K562 (cell line): ENCODE measurements around the gene ZNF835. TPM values are rescaled to one million over a fixed set of nuclear protein-coding genes. Genes with fewer than 3 reads are reported as not detected.

Experiments
- ATAC-seq: fragments of 200-7000 bp; cut with Tn5 transposase; 3 replicates; pipeline ENCODE4 v1.9.1; 2020; ENCODE audit warnings: moderate library complexity
- BruUV-seq: library from RNA; stranded (reverse); fragments of 400-500 nt; replicated peaks from 2 replicates; lab custom pipeline; 2021; lab: Mats Ljungman, UMichigan
- CTCF ChIA-PET: fragments of 300-600 bp; formaldehyde crosslinking; extraction: SDS; loops from one replicate; lab custom pipeline; 2021; ENCODE audit warnings: low intra/inter-chr PET ratio; lab: Yijun Ruan, JAX
- POLR2A ChIA-PET: fragments of 300-600, 350-650 bp; sonication (Branson Sonifier 250); formaldehyde crosslinking; extraction: SDS; loops from one replicate; lab custom pipeline; 2021; ENCODE audit warnings: antibody characterized with exemption, inconsistent platforms; lab: Yijun Ruan, JAX
- DNase-seq, 4 experiments: peaks; one replicate each; pipeline versions ENCODE4 v3.0.0 to v3.0.0-alpha.2; 2011 to 2018; ENCODE audit warnings: low spot score in 3 of 4, mixed read lengths in 3 of 4; ENCODE audit errors: extremely low read depth in 1 of 4
- FAIRE-seq: peaks from 2 replicates; lab custom pipeline; 2011; peaks lifted over from hg19 to GRCh38; lab: Jason Lieb, UNC
- H2AFZ ChIP-seq: 2 replicates; pipeline ENCODE4 v1.6.0; 2011; ENCODE audit warnings: low read depth, low read length, control low read depth, inconsistent platforms
- H3K27ac ChIP-seq: fragments of 200-600 bp; 3 replicates; pipeline ENCODE4 v1.8.0; 2011; ENCODE audit warnings: low read depth, mild to moderate bottlenecking, control low read depth, inconsistent platforms, low read length, moderate library complexity, mixed read lengths; ENCODE audit errors: extremely low read depth
- H3K27me3 ChIP-seq, 2 experiments: fragments of 300-600 bp in 1 of 2; 2 replicates in 1 of 2; 3 replicates in 1 of 2; pipeline versions ENCODE4 v1.6.0 to v1.8.0; 2011; ENCODE audit warnings: inconsistent platforms in 2 of 2, low read length in 2 of 2, mild to moderate bottlenecking in 1 of 2, mixed read lengths in 1 of 2, moderate library complexity in 1 of 2; ENCODE audit not compliant: control insufficient read depth in 2 of 2, insufficient read depth in 2 of 2
- H3K36me3 ChIP-seq: fragments of 300-600 bp; 3 replicates; pipeline ENCODE4 v1.8.0; 2011; ENCODE audit warnings: mild to moderate bottlenecking, low read length, inconsistent platforms; ENCODE audit not compliant: control insufficient read depth, insufficient read depth
- H3K4me1 ChIP-seq, 2 experiments: fragments of 200-600 bp in 1 of 2; replicated peaks in 1 of 2; 2 replicates in 1 of 2; 3 replicates in 1 of 2; pipeline versions ENCODE4 v1.5.1 to v1.8.0; 2011; ENCODE audit warnings: inconsistent platforms in 2 of 2, low read length in 2 of 2, mild to moderate bottlenecking in 1 of 2, mixed read lengths in 1 of 2, moderate library complexity in 1 of 2; ENCODE audit not compliant: control insufficient read depth in 2 of 2, insufficient read depth in 2 of 2
- H3K4me2 ChIP-seq: 2 replicates; pipeline ENCODE4 v1.6.1; 2011; ENCODE audit warnings: low read length, control low read depth, inconsistent platforms, mixed read lengths; ENCODE audit not compliant: insufficient read depth
- H3K4me3 ChIP-seq: fragments of 200-600 bp; sonication (generic), shearing (Covaris generic); 2 replicates; pipeline ENCODE4 v1.5.1; 2016; ENCODE audit warnings: control low read depth, inconsistent platforms
- H3K79me2 ChIP-seq: fragments of 200-600 bp; 3 replicates; pipeline ENCODE4 v1.8.0; 2011; ENCODE audit warnings: low read length, inconsistent platforms; ENCODE audit not compliant: control insufficient read depth, insufficient read depth
- H3K9ac ChIP-seq, 2 experiments: 2 replicates each; pipeline versions ENCODE4 v1.6.0 to v1.6.1; 2011; ENCODE audit warnings: low read depth in 2 of 2, low read length in 2 of 2, control low read depth in 1 of 2, inconsistent platforms in 1 of 2, mild to moderate bottlenecking in 1 of 2, mixed read lengths in 1 of 2; ENCODE audit not compliant: insufficient read depth in 1 of 2
- H3K9me1 ChIP-seq: one replicate; pipeline ENCODE4 v1.6.0; 2011; ENCODE audit warnings: inconsistent platforms, mild to moderate bottlenecking, low read length, moderate library complexity; ENCODE audit not compliant: control insufficient read depth, insufficient read depth
- H3K9me3 ChIP-seq: replicated peaks from 2 replicates; pipeline ENCODE4 v1.5.1; 2011; ENCODE audit warnings: low read depth, low read length, inconsistent platforms; ENCODE audit not compliant: control insufficient read depth, insufficient read depth
- H4K20me1 ChIP-seq: replicated peaks from 2 replicates; pipeline ENCODE4 v1.6.1; 2011; ENCODE audit warnings: low read length, inconsistent platforms, mixed read lengths; ENCODE audit not compliant: control insufficient read depth, insufficient read depth
- ARNT ChIP-seq, 2 experiments: fragments of 450-650 bp; IDR thresholded peaks; 2 replicates each; pipeline ENCODE4 v1.6.1; 2016; ENCODE audit warnings: mild to moderate bottlenecking in 1 of 2
- ATF1 ChIP-seq, 2 experiments: fragments of 450-650 bp in 1 of 2; IDR thresholded peaks; 2 replicates each; pipeline ENCODE4 v1.6.1; 2016; ENCODE audit warnings: missing compliant biosample characterization in 1 of 2, missing genetic modification characterization in 1 of 2
- CBX8 ChIP-seq: fragments of 200-600 bp; sonication (generic); IDR thresholded peaks from 2 replicates; pipeline ENCODE4 v1.6.1; 2012; ENCODE audit warnings: borderline replicate concordance, mixed run types, low read depth, mild to moderate bottlenecking, moderate library complexity, mixed read lengths, low read length, control low read depth, inconsistent platforms; ENCODE audit not compliant: poor library complexity, severe bottlenecking; ENCODE audit errors: extremely low read depth
- ZNF124 ChIP-seq: sonication (generic); formaldehyde crosslinking; IDR thresholded peaks from 2 replicates; pipeline ENCODE4 v1.8.1; 2022; ENCODE audit warnings: missing genetic modification reagents
- ZNF197 ChIP-seq: fragments of 200-800 bp; sonication (Bioruptor generic); IDR thresholded peaks from 2 replicates; pipeline ENCODE4 v1.6.1; 2016; ENCODE audit warnings: low read depth, missing genetic modification characterization, missing compliant biosample characterization
- ZZZ3 ChIP-seq: fragments of 450-650 bp; IDR thresholded peaks from 2 replicates; pipeline ENCODE4 v1.6.1; 2016; ENCODE audit warnings: antibody characterized with exemption, mild to moderate bottlenecking, moderate library complexity
- WGBS: fragments of 100-300 bp; shearing (Covaris generic); methylation state at CpG from one replicate; pipeline ENCODE4 v1.1.6; 2016; ENCODE audit warnings: low coverage, mixed read lengths; ENCODE audit not compliant: insufficient coverage; ENCODE audit errors: missing lambda C conversion rate; 5-methylcytosine and 5-hydroxymethylcytosine counted together
- in situ Hi-C: fragments of 300-500 bp; cut with MboI; formaldehyde crosslinking; loops from 4 replicates; pipeline ENCODE4 v1.15.0; 2018; ENCODE audit warnings: inconsistent platforms, mixed read lengths
- intact Hi-C: fragments of 100-400 bp; cut with micrococcal nuclease; formaldehyde crosslinking; loops from 2 replicates; pipeline ENCODE4 v1.14.2; 2022
- polyA plus RNA-seq, 8 experiments: library from polyadenylated mRNA; depleted of rRNA in 4 of 8; stranded (reverse) in 5 of 8; unstranded in 3 of 8; fragments of >200 nt; fragmentation: Nextera tagmentation in 2 of 8; fragmentation: Illumina TruSeq in 1 of 8; extraction: Ambion mirVana in 2 of 8; extraction: Trizol in 1 of 8; gene quantifications; 2 replicates each; pipeline versions ENCODE4 v1.2.1 to v1.2.3, GENCODE V29; 2011 to 2014; ENCODE audit warnings: inconsistent platforms in 1 of 8, missing spikeins in 1 of 8
- total RNA-seq, 7 experiments: library from RNA; depleted of rRNA in 6 of 7; stranded (reverse); fragments of >200 nt in 6 of 7; fragmentation: Illumina TruSeq in 2 of 7; extraction: Trizol in 2 of 7; gene quantifications; 2 replicates each; pipeline versions ENCODE4 v1.2.1 to v1.2.3, GENCODE V29; 2011 to 2021; ENCODE audit warnings: low replicate concordance in 1 of 7
- TF ChIP-seq, protein P1 (sequence below): fragments of 450-650 bp; IDR thresholded peaks from 2 replicates; pipeline ENCODE4 v1.6.1; 2016; ENCODE audit warnings: low read depth
- TF ChIP-seq, protein P2 (sequence below), 2 experiments: fragments of 150-350 bp in 1 of 2; IDR thresholded peaks; 2 replicates each; pipeline ENCODE4 v1.6.1; 2012 to 2016; ENCODE audit warnings: low read depth in 2 of 2, low read length in 2 of 2, mild to moderate bottlenecking in 1 of 2, moderate library complexity in 1 of 2

ZNF835 gene
- total and polyA plus RNA-seq, 9 of the 15 experiments (the other 6 are each of a cell fraction or from before 2014, with no cell fraction given): not detected

DNA sequence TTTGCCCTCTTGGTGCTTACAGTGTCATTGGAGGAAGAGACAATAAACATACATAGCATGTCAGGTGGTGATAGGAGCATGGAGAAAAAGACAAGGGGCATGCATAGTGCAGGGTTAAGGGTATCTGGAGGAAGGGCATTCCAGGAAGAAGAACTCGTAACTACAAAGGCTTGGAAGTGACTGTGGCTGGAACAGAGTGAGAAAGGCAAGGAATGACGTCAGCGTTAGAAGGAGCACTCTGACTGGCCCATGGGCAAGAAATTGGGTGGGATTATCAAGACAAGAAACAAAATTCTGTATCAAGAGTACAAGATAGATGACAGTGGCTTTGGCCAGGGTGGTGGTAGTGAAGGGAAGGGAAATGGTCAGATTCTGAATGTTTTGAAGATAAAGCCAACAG, 17.4 kb downstream of the ZNF835 start (continued):
- TF ChIP-seq, protein P1, sequence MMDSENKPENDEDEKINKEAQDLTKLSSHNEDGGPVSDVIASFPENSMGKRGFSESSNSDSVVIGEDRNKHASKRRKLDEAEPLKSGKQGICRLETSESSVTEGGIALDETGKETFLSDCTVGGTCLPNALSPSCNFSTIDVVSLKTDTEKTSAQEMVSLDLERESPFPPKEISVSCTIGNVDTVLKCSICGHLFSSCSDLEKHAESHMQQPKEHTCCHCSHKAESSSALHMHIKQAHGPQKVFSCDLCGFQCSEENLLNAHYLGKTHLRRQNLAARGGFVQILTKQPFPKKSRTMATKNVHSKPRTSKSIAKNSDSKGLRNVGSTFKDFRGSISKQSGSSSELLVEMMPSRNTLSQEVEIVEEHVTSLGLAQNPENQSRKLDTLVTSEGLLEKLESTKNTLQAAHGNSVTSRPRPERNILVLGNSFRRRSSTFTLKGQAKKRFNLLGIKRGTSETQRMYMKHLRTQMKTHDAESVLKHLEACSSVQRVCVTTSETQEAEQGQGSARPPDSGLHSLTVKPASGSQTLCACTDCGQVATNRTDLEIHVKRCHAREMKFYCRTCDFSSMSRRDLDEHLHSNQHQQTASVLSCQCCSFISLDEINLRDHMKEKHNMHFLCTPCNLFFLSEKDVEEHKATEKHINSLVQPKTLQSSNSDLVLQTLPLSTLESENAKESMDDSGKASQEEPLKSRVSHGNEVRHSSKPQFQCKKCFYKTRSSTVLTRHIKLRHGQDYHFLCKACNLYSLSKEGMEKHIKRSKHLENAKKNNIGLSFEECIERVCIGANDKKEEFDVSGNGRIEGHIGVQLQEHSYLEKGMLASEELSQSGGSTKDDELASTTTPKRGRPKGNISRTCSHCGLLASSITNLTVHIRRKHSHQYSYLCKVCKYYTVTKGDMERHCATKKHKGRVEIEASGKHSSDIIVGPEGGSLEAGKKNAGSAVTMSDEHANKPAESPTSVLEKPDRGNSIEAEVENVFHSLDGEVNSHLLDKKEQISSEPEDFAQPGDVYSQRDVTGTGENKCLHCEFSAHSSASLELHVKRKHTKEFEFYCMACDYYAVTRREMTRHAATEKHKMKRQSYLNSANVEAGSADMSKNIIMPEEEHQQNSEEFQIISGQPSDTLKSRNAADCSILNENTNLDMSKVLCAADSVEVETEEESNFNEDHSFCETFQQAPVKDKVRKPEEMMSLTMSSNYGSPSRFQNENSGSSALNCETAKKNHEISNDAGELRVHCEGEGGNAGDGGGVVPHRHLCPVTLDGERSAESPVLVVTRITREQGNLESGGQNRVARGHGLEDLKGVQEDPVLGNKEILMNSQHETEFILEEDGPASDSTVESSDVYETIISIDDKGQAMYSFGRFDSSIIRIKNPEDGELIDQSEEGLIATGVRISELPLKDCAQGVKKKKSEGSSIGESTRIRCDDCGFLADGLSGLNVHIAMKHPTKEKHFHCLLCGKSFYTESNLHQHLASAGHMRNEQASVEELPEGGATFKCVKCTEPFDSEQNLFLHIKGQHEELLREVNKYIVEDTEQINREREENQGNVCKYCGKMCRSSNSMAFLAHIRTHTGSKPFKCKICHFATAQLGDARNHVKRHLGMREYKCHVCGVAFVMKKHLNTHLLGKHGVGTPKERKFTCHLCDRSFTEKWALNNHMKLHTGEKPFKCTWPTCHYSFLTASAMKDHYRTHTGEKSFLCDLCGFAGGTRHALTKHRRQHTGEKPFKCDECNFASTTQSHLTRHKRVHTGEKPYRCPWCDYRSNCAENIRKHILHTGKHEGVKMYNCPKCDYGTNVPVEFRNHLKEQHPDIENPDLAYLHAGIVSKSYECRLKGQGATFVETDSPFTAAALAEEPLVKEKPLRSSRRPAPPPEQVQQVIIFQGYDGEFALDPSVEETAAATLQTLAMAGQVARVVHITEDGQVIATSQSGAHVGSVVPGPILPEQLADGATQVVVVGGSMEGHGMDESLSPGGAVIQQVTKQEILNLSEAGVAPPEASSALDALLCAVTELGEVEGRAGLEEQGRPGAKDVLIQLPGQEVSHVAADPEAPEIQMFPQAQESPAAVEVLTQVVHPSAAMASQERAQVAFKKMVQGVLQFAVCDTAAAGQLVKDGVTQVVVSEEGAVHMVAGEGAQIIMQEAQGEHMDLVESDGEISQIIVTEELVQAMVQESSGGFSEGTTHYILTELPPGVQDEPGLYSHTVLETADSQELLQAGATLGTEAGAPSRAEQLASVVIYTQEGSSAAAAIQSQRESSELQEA: no peak
- TF ChIP-seq, all 486 proteins: peak for 0

DNA sequence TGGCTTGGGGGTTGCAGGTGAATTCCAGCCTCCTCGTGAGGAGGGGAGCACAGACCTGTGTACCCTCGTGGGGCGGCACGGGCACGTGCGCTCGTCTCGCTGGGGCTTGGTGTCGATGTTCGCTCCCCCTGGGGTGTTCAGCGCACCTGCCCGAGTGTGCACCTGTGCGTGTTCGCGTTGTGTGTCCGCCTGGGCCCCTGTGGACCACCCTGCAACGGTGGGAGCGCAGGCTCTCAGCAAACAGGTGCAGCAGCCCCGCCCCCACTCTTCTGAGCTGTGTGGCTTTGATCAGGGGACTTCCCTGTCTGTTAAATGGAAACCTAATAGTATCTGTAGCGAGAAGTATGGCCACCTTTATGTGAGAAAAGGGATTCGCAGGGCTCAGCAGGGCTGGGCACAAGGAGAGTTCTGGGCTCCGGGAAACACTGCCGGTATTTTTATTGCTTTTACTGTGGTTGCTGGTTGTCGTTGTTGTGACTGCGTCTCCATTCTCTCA, 28.0 kb downstream of the ZNF835 start:
- WGBS: 3% methylated on average over 22 of the region's 25 CpGs
- Histone ChIP-seq H3K9me3 (no peaks in the 10 kb centered on the region), H3K27me3 (no peaks in the 10 kb centered on the region), H3K27ac (no peak overlapping the region), H2AFZ (no peak overlapping the region), H3K9ac (no peak overlapping the region), H3K4me3 (no peak overlapping the region), H3K36me3 (no peaks in the 10 kb centered on the region), H3K4me1 (no peaks in the 10 kb centered on the region), H3K79me2 (no peaks in the 10 kb centered on the region), H3K9me1 (no peaks in the 10 kb centered on the region), H3K4me2 (no peak overlapping the region), H4K20me1 (no peaks in the 10 kb centered on the region)
- no TSS peak for BruUV-seq
- POLR2A ChIA-PET: no interaction called here
- ATAC-seq (no peak), DNase-seq (no peak), FAIRE-seq (no peak)
- CTCF ChIA-PET: no interaction called here
- intact Hi-C loops: no loop called here
- in situ Hi-C loops: no loop called here
- TF ChIP-seq, protein P2, sequence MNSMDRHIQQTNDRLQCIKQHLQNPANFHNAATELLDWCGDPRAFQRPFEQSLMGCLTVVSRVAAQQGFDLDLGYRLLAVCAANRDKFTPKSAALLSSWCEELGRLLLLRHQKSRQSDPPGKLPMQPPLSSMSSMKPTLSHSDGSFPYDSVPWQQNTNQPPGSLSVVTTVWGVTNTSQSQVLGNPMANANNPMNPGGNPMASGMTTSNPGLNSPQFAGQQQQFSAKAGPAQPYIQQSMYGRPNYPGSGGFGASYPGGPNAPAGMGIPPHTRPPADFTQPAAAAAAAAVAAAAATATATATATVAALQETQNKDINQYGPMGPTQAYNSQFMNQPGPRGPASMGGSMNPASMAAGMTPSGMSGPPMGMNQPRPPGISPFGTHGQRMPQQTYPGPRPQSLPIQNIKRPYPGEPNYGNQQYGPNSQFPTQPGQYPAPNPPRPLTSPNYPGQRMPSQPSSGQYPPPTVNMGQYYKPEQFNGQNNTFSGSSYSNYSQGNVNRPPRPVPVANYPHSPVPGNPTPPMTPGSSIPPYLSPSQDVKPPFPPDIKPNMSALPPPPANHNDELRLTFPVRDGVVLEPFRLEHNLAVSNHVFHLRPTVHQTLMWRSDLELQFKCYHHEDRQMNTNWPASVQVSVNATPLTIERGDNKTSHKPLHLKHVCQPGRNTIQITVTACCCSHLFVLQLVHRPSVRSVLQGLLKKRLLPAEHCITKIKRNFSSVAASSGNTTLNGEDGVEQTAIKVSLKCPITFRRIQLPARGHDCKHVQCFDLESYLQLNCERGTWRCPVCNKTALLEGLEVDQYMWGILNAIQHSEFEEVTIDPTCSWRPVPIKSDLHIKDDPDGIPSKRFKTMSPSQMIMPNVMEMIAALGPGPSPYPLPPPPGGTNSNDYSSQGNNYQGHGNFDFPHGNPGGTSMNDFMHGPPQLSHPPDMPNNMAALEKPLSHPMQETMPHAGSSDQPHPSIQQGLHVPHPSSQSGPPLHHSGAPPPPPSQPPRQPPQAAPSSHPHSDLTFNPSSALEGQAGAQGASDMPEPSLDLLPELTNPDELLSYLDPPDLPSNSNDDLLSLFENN (IDR thresholded peaks at IDR 0.05; ENCODE audit: low read depth in 2 of 2, low read length in 2 of 2): no peak
- no peak for TF ChIP-seq ZNF197 (CRISPR knock-in tag)
- TF ChIP-seq ARNT (IDR thresholded peaks at IDR 0.05): no peak
- no peak for TF ChIP-seq ZZZ3
- no peak for TF ChIP-seq CBX8
- no peak for TF ChIP-seq ZNF124
- TF ChIP-seq ATF1 (CRISPR knock-in tag; IDR thresholded peaks at IDR 0.05): no peak
- TF ChIP-seq ATF1 (tag; IDR thresholded peaks at IDR 0.05): no peak
